Lung (tissue), 12 donors: ENCODE measurements around the gene MPI. TPM values are rescaled to one million over a fixed set of nuclear protein-coding genes. Genes with fewer than 3 reads are reported as not detected.

ENCODE experiments used
- ATAC-seq: fragments of 200-7000 bp; cut with Tn5 transposase; one replicate; pipeline ENCODE4 v1.9.1; 2020; ENCODE audit warnings: moderate number of reproducible peaks; ENCODE audit not compliant: insufficient read depth, low FRiP score
- DNase-seq, 3 donors: peaks; one replicate each; pipeline ENCODE4 v3.0.0-alpha.2; 2013 to 2017
- H3K27ac ChIP-seq, 2 donors: one replicate each; pipeline ENCODE4 v1.5.1; 2013; ENCODE audit warnings: mild to moderate bottlenecking in 2 of 2, moderate library complexity in 2 of 2, control low read depth in 1 of 2, inconsistent platforms in 1 of 2, low read depth in 1 of 2, low read length in 1 of 2
- H3K27me3 ChIP-seq, 3 donors: one replicate each; pipeline ENCODE4 v1.5.1; 2013; ENCODE audit warnings: low read length in 2 of 3; ENCODE audit not compliant: control insufficient read depth in 3 of 3, insufficient read depth in 3 of 3
- H3K36me3 ChIP-seq, 4 donors: one replicate each; pipeline ENCODE4 v1.5.1; 2013; ENCODE audit warnings: low read length in 4 of 4, mild to moderate bottlenecking in 1 of 4, moderate library complexity in 1 of 4; ENCODE audit not compliant: control insufficient read depth in 4 of 4, insufficient read depth in 4 of 4
- H3K4me1 ChIP-seq, 5 donors: one replicate each; pipeline ENCODE4 v1.5.1; 2013; ENCODE audit warnings: low read length in 5 of 5, mild to moderate bottlenecking in 2 of 5, moderate library complexity in 1 of 5; ENCODE audit not compliant: control insufficient read depth in 5 of 5, insufficient read depth in 5 of 5
- H3K4me3 ChIP-seq: one replicate; pipeline ENCODE4 v1.5.1; 2013; ENCODE audit warnings: mild to moderate bottlenecking, control low read depth, moderate library complexity
- H3K9ac ChIP-seq, 2 donors: one replicate each; pipeline ENCODE4 v1.5.1; 2013; ENCODE audit warnings: low read length in 2 of 2, control low read depth in 1 of 2; ENCODE audit not compliant: insufficient read depth in 1 of 2
- H3K9me3 ChIP-seq, 4 donors: one replicate each; pipeline ENCODE4 v1.5.1; 2013; ENCODE audit warnings: low read length in 3 of 4, mild to moderate bottlenecking in 1 of 4, moderate library complexity in 1 of 4; ENCODE audit not compliant: control insufficient read depth in 4 of 4, insufficient read depth in 3 of 4
- CTCF ChIP-seq: IDR thresholded peaks from 2 replicates; pipeline ENCODE4 v1.5.1; 2012; ENCODE audit warnings: mild to moderate bottlenecking; ENCODE audit errors: control extremely low read depth, extremely low read depth
- WGBS, 2 donors: extraction: QIAGEN DNeasy Blood & Tissue Kit; methylation state at CpG; one replicate each; pipeline ENCODE4 v1.1.7; 2013; 5-methylcytosine and 5-hydroxymethylcytosine counted together
- polyA plus RNA-seq, 2 donors: library from polyadenylated mRNA; stranded (reverse); fragments of 200-250 nt; gene quantifications; one replicate each; pipeline ENCODE4 v1.2.1, GENCODE V29; 2013
- total RNA-seq, 2 donors: library from RNA; depleted of rRNA in 1 of 2; stranded (reverse); fragments of >200 nt in 1 of 2; gene quantifications; one replicate each; pipeline ENCODE4 v1.2.1, GENCODE V29; 2014 to 2021
- donor health status: control.
- donor health status: control.
- donor health status: Bipolar disorder and iron deficiency.
- donor health status: healthy.
- donor health status: DM: yes; HTN: yes; CAD: no.

Gene MPI
- total and polyA plus RNA-seq, 4 donors: 13.7 to 42.4 (median 30.1) TPM

GRCh38 chr15:74857671-74858368, 32.0 kb upstream of the MPI start:
- Histone ChIP-seq H3K36me3 (peaks cover 3 to 25% (median 8%) of the 10 kb centered on the region in 4 donors), H3K27me3 (no peaks in the 10 kb centered on the region), H3K27ac (peak overlapping the region in 1 of 2 donors; percentile 33), H3K4me1 (peaks cover 0 to 18% (median 6%) of the 10 kb centered on the region in 5 donors), H3K9me3 (no peaks in the 10 kb centered on the region), H3K4me3 (no peak overlapping the region), H3K9ac (no peak overlapping the region)
- ATAC-seq (no peak), DNase-seq (no peak)
- TF ChIP-seq CTCF: no peak
- WGBS, 2 donors: 64 to 71% methylated on average over 9 of the region's 9 CpGs

DNA sequence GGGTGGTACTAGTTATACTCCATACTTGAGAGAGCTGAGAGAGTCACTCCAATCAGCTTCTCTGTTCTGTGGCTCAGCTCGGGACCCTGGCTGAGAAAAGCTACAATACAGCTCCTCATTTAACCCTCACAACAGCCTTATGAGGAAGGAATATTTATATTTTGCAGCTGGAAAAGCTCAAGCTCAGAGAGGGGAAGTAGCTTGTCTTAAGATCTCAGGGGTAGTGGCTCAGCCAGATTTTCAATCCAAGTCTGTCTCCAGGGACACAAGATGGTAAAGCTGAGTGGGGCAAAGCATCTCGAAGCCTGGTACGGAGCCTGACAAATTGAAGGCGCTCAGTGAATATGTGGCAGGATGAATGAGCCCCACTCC, 31.5 kb upstream of the MPI start:
- Histone ChIP-seq H3K36me3 (peaks cover 2 to 21% (median 5%) of the 10 kb centered on the region in 4 donors), H3K9ac (no peak overlapping the region), H3K27me3 (no peaks in the 10 kb centered on the region), H3K27ac (no peak overlapping the region), H3K4me3 (no peak overlapping the region), H3K4me1 (peaks cover 0 to 18% (median 6%) of the 10 kb centered on the region in 5 donors), H3K9me3 (no peaks in the 10 kb centered on the region)
- TF ChIP-seq CTCF: no peak
- ATAC-seq (no peak), DNase-seq (no peak)
- 76 to 82% methylated on average over 4 of the region's 4 CpGs for WGBS, 2 donors

DNA sequence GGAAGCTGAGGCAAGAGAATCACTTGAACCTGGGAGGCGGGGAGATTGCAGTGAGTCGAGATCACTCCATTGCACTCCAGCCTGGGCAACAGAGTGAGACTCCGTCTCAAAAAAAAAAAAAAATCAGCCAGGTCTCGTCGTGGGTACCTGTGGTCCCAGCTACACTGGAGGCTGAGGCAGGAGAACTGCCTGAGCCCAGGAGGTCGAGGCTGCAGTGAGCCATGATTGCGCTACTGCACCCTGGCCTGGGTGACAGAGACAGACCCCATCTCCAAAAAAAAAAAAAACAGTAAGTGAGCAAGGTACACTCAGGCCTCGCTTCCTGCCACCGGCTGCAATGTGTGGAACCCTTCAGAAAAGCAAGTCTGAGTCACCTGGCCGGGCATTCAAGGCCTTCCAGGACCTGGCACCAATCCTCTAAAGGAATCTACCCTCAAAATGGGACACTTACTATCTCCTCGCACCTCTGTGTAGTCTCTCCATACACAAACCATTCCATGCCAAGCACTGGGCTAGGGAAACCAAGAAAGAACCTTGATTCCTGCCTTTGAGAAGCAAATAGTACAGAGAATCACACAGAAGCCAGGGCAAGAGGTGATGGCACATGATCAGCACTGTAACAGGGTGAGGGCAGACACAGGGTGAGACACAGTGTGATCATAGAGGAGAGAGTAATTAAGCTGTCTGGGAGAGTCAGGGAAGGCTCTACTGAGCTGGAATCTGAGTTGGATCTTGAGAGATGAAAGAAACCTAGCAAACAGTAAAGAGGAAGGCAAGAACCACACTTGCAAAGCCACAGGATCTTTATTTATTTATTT, 26.4 kb upstream of the MPI start:
- Histone ChIP-seq H3K27ac (peak overlapping the region; percentile 34 to 35), H3K4me3 (no peak overlapping the region), H3K36me3 (peaks cover 0 to 1% (median 0%) of the 10 kb centered on the region in 4 donors), H3K9ac (no peak overlapping the region), H3K9me3 (no peaks in the 10 kb centered on the region), H3K27me3 (no peaks in the 10 kb centered on the region), H3K4me1 (peaks cover 0 to 20% (median 0%) of the 10 kb centered on the region in 5 donors)
- DNase-seq (no peak), ATAC-seq (no peak)
- no peak for TF ChIP-seq CTCF
- WGBS, 2 donors: 78 to 79% methylated on average over 11 of the region's 11 CpGs
